NK-92 treated with Interleukin-12 subunit alpha and Interleukin-12 subunit beta, amount 100 ng/mL, for 24 hours (cell line): ENCODE measurements around the gene NIPAL1.

Experiments used
- DNase-seq: peaks from one replicate; lab custom pipeline; 2025; lab: John Stamatoyannopoulos, UW

The NIPAL1 gene

DNA sequence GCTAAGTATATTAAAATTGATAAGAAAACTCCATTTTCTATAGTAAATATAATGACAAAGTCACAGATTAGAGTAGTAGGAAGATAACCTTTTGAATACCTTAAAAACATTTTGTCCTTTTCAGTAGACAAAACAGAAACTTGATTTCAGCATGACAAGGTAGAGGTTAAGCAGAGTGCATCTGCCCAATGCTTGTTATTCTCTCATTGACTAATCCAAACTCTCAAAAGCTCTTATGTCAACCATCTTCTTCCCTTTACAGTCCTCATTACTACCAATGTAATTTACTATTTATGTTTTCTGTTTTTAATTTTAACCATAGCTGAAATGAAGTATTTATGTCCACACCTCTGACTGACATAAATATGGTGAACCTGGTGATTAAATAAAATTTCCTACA, 11.1 kb downstream of the NIPAL1 start:
- DNase-seq = no peak

DNA sequence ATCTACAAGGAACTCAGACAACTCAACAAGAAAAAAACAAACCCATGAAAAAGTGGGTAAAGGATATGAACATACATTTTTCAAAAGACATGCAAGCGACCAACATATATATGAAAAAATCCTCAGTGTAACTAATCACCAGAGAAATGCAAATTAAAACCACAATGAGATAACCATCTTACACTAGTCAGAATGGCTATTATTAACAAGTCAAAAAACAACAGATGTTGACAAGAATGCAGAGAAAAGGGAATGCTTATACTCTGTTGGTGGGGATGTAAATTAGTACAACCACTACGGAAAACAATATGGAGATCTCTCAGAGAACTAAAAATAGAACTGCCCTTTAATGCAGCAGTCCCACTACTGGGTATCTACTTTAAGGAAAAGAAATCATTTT, 12.1 kb downstream of the NIPAL1 start:
- DNase-seq = no peak

DNA sequence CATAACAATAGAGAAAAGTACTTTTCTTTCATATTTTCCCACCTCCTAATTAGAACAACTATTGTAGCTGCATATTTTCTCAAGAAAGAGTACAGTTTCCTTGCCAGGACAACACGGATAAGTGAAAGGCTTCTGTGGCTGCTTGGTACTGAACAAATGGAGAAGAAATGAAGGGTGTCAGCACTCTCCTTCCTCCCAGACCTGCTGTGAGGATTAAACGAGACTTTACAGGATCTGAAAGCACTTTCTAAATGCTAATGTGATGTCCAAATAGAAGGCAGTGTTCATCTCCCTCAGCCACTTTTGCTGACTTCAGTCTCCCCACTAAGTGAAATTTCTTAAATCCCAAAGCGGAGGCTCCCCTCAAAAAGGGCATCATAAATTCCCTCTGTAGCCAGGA, 13.9 kb downstream of the NIPAL1 start:
- no peak for DNase-seq

DNA sequence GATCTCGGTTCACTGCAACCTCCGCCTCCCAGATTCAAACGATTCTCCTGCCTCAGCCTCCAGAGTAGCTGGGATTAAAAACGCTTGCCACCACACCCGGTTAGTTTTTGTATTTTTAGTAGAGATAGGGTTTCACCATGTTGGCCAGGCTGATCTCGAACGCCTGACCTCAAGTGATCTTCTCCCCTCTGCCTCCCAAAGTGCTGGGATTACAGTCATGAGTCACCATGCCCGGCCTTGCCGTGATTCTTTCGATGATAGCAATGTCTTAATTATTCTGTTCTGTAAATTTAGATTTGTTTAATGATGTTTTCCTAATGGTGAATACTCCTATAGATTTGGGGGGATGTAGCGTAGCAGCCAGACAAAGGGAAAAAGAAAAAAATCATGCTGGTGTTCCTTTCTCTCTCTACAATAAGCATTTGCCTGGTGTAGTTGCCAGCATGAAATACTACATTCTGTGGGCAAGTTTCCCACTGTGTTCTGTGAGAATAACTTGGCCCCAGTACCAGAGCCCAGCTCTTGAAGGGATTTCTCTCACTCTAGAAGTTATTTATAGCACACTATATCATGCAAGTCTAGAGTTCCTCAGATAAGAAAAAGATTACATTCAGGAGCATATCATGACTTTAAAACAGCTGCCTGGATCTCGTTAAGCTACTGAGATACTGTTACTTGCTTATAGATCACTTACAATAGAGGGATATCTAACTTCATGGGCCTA, 15.4 kb downstream of the NIPAL1 start:
- DNase-seq = no peak

DNA sequence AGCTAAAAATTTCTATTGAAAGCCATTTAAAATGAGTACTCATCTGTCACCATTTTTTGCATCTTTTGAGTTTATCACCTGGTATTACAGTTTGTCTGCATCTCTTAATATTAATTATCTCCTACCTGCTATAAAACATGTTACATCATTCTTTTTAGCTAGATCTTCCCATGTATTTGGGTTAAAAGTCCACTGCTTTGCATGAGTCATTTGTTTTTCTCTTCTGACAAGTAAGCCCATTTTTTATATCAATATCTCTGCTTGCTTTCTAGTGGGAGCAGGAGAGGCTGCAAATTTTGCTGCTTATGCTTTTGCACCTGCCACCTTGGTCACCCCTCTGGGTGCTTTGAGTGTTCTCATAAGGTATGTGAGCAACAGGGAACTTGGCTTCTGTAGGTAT, 16.1 kb downstream of the NIPAL1 start:
- DNase-seq = no peak

DNA sequence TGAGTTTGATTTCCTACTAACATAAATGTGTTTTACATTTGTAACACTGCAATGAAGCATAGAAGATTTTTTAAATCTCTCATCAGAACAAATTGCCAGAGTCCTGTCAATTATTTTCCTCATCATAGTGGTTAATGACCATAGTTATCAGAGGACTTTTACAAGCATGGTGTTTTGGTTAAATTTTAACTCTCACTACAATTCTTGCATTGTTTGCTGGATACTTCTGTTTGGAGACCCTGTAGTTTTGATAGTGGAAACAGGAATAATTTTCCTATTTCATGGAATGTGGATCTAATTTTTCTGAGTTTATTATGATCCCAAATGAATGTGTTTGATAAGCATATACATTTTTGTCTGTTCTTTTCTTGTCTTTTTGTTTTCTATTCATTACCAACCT, 16.8 kb downstream of the NIPAL1 start:
- DNase-seq = no peak

DNA sequence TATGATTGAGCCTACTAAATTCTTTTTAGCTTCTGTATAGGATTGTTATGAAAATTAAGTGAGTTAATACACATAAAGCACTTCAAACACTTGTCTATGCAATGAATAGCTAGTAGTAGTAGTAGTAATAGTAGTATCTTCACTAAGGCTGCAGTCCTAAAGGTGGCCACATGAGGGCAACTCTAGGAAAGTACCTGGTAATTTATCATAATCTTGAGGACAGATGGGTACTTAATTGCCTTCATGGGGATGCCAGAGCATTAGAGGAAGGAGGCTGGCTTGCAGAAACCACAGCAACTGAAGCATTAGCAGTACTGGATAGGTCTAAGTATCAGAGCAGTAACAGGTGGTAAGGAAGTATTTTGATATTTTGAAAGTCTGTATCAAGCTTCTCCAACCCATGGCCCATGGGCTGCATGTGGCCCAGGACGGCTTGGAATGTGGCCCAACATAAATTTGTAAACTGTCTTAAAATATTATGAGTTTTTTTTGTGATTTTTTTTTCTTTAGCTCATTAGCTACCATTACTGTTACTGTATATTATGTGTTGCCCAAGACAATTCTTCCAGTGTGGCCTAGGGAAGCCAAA, 17.3 kb downstream of the NIPAL1 start:
- no peak for DNase-seq

DNA sequence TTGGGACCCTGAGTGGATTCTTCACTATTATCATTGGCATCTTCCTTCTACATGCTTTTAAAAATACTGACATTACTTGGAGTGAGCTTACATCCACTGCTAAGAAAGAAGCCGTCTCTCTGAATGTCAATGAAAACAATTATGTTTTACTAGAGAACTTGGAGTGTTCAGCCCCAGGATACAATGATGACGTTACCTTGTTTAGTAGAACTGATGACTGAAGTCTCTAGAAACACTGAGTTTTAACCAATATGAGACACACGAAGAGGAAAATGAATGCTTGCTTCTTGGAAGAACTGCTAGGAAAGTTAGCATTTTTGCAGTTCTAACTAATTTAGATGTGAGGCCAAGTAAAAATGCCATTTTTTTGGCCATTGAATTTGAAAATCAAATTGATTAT, 19.4 kb downstream of the NIPAL1 start:
- DNase-seq = no peak

DNA sequence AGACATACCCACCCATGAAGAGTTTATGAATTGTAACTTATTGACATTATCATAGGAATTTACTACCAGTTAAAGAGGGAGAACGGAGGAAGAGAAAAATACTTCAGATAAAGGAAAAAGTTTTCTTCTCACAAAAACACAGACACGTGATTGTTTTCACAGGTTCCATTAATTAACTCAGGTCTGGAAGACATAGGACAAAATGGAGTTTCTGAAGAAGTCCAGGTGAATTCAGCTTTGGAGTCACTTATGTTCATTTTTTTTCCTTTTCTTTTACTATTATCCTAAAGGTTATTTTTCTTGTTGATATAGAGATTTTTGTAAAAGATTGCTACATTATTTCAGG, 20.5 kb downstream of the NIPAL1 start:
- DNase-seq = no peak

DNA sequence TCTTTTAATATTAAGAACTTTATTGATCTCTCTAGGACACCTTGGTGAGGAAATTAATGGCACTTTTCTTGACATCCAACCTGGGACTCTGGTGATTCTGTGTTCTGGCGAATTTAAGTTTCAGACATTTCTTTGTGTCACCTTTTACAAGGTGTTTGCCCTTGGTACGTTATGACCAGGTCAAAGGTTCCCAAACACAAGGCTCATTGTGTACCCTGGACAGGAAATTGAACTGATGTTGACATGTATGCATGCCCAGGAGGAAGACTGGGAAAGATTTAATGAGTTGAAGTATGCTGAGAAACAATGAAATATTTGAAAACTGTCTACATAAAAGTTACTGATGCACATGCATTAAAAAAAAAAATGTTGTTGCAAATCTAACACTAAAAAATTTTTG, 22.1 kb downstream of the NIPAL1 start:
- no peak for DNase-seq

DNA sequence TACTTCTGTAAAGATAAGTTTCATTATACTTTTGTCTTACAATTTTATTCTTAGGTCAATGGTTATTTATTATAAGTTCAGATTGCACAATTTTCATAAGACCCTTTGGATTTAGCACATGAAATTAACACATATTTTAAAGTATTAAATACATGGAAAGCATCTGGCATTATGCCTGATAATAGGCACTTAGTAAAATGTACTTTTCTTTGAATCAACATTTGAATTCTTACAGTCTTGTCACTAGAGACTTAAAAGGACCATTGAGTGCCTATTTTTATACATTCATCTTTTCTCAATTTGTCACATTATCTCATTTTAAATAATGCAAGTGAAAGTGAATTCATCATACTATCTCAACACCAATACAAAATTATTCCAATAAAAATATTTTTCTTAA, 23.0 kb downstream of the NIPAL1 start:
- DNase-seq = no peak

DNA sequence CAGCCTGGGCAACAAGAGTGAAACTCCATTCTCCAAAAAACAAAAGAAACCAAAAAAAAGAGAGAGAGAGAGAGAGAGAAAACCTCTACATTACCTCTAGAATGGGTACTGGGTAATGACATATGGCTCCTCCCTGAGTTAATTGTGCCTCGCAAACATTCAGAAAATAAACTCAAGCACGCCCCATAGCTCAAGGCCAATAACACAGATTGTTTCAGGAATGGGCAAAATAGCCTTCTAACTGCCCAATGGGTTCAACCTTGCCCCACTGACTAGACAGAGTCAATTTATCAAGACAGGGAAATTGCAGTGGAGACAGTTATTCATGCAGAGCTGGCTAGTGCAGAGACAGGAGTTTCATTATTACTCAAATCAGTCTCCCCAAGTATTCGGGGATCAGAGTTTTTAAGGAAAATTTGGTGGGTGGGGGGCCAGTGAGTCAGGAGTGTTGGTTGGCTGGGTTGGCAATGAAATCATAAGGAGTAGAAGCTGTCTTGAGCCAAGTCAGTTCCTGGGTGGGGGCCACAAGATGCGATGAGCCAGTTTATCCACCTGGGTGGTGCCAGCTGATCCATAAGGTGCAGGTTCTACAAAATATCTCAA, 25.1 kb downstream of the NIPAL1 start:
- no peak for DNase-seq

DNA sequence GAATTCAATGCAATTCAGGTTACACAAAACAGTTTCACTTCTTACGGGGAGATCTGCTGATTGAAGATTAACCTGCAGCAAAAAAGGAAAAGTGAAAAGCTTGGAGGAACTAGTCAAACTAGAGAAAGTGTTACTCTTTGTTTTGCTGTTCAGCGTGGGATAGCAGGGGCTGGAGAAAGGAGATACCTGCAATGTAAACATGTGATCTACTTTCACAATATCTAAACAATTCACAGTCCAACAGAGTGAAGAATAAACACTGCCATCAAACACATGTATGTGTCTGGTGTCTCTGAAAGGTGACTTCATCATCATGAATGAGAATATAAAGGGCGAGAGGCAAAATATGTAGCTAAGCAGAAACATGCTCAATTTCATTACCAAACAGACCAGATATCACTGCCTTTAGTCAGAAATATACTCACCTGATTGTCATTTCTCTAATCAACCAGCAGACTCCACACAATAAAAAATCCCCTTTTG, 26.4 kb downstream of the NIPAL1 start:
- DNase-seq = no peak

DNA sequence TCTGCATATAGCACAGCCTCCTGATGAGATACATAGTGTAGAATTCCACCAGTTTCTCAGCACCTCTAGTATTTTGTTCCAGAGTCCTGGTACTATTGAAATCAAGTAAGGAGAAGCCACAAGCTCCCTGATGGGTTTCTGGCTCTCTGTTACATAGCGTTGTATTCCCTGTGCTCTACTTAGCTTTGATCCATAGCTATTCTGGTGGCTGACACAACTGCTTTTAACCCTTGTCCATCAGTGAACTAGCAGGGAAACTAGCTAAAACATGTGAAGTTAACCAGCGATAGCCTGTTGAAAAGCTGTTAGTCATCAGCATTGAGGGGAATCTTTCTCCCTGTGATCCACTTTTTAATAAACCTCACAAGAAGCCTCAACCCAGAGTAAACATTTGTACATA, 26.9 kb downstream of the NIPAL1 start:
- no peak for DNase-seq

DNA sequence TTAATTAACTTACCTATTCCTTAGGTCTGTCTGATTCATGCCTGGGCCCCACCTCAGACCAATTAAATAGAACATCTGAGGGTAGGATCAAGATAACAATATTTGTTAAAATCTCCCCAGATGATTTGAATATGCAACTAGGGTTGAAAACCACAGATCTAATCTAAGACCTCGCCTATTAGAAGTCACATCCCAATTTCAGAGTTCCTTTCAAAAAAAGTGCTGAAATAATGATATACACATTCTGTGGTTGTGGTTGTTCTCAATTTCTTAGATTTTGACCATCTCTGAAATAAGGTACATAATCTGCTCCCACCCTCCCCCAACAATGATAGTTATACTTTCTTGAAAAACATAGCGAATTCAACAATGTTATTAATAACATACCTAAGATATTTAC, 27.7 kb downstream of the NIPAL1 start:
- no peak for DNase-seq

DNA sequence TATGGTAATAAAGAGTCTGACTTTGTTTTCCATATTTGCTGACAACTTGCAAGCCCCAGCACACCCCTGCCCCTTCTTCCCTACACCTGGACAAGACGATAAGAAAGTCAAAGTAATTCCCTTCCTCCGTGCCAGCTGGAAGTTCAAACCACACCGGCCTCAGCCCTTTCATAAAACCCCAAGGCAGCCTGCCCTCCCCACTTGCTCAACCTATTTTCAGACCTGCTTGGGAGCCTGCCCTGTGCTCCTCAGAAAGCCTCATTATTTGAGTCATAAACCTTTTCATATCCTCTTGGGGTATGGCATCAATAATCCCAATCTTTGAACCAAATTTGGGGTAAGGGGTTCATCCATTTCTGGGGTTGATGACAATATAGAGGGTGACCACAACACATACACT, 29.5 kb downstream of the NIPAL1 start:
- no peak for DNase-seq

DNA sequence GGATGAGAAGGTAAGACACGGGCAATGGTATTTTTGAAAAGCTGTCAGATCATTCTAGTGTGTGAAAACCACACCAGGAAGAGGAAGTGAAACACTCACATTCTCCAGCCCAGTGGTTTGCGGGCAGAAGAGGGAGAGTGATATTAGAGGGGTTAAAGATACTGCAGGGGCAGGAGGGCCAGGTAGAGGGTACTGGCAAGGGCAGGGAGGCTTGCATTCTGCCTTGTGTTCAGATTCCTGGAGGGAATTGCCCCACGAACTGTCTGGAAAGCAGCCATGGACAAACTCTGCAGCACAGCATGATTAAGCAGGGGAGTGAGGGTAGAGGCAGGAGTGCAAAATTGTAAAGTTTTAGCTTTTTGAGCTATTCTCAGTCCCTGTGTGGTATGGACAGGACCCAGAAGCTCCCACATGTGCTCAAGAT, 30.9 kb downstream of the NIPAL1 start:
- peak; percentile 79 for DNase-seq

DNA sequence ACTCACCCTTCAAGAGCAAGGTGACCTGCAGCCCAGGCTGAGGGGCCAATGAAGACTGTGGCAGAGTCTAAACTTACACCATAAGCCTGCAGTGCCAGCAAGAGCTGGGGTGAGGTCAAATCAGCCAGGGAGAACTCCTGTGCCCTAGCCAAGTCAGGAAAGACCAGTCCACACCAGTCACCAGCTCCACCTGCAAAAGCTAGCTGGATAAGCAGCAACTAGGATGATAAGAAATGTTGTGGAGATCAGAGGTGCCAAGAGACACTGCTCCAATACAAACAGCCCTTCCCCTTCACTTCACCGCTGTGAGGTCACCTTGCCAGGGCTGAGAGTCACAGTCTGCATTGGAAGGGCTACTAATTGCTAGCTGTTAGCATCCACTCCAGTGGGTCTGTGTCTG, 31.3 kb downstream of the NIPAL1 start:
- DNase-seq = no peak

DNA sequence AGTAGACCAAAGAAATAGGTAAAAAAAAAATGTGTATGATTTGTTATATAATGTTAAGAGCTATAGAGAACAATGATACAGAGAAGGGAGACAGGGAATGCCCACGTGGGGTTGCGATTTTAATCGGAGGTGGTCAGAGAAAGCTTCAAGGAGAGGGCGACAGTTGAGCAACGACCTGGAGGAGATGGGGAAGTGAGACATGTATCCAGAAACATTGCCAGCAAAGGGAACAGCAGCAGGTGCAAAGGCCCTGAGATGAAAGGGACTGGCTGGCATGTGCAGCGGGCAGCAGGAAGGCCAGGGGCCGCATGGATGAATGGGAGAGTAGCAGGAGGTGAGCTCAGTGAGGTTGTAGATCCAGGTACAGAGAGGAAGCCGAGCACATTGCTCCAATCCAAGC, 32.9 kb downstream of the NIPAL1 start:
- DNase-seq = no peak

DNA sequence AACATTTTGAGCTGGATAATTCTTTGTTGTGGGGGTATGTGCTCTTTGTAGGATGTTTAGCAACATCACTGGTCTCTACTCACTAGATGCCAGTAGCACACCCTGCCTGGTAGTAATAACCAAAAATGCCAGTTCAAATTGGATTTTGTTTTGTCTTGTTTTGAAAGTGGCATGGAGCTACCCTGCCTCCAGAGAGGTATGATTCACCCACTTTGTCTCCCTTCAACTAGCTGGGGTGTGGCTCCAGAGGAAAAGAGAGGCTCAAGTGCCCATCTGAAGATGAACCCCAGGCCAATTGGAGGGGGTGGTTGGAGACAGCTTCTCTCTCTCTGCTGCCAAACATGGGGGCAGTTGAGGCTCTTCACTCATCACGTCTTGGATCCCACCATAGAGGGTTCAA, 34.5 kb downstream of the NIPAL1 start:
- no peak for DNase-seq

DNA sequence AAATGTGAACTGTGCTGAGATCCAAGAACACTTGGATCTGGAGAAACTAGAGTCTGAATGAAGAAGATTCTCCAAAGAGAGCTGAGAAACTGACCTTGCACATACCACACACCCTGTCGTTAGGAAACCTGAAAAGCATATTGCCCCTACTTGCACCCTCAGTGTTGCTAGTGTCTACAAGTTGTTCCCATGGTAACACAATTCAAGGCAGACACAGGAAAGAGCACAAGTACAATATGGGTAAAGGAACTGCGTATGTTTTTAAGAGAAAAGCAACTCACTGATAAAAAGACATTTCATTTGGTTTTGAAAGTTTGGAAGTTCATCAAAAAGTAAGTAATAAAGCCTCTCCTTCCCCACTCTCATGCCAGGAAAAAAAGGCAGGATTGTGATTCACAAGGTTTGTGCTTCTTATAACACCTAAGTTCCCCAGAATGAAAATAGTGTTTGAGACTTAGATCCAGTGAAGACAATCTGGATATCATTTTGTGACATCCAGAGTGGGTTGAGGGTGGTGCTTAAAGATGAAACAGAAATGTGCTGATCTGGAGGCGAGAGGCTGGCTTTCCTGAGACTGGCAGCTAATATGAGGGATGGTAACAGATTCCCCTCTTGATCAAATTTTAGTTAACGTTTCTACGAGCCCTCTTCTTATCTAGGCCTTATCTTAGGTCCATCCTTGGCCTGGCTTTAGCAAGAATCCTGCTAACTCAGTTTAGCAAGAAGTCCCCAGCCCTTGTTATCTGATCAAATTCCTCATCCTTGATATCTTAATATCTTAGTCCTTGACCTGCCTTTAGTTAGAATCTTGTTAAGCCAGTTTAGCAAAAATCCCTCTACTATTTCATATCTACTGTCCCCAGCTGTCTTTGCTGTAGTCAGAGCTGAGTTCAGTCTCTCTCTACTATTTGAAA, 42.3 kb downstream of the NIPAL1 start:
- no peak for DNase-seq

DNA sequence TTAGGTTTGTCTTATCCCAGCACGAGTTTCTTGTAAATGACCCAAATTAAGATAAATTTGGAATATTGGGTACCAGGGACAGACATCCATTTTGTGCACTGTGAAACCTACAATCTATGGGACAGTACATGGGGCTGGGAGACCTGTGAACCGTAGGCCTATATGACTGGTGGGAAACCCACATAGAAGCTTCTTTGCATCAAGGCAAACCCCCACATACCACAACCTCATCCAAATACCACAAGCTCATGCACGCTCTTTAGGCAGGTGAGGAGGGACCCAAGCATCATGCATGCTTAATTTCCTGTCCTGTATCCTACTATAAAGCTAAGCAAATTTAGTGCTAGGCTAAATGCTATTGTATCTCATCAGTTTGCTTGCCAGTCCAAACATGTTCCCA, 47.8 kb downstream of the NIPAL1 start:
- DNase-seq = no peak

DNA sequence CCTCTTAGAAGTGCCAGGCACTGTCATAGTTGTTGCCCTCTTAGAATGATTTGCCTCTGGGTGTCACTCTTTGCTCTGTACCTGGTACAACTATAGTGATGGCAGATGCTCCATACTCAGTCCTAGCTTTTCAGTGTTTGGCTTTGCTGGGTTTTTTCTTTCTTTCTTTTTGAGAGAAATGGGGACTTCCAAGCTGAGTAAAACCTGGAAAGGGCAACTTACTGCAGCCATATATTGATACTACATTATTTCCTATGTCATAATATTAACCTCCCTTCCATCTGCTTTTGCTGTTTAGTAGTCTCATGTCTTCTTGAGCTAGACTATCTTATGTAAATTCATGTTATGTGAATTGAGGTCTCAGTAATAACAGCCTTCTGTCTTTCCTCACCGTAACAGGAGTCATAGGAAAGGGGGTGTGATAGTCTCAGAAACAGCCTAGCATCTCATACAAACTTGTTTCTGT, 49.0 kb downstream of the NIPAL1 start:
- DNase-seq = no peak
